GM12878 (cell line): Measurements from ENCODE around the gene PRPF6.

ENCODE experiments used
- CREB1 ChIP-seq: IDR thresholded peaks from 2 replicates; pipeline ENCODE4 v1.6.1; 2012; ENCODE audit warnings: low read depth, mild to moderate bottlenecking, inconsistent platforms
- EZH2 ChIP-seq: IDR thresholded peaks from 2 replicates; pipeline ENCODE4 v1.6.1; 2012; ENCODE audit warnings: low read depth, mild to moderate bottlenecking, control low read depth, inconsistent platforms, low read length, borderline replicate concordance; ENCODE audit not compliant: control insufficient read depth
- RAD21 ChIP-seq: IDR thresholded peaks from 2 replicates; pipeline ENCODE4 v1.6.1; 2011; ENCODE audit warnings: mild to moderate bottlenecking, low read depth, low read length, moderate library complexity; ENCODE audit not compliant: insufficient read depth
- TAF1 ChIP-seq: IDR thresholded peaks from 2 replicates; pipeline ENCODE4 v1.6.1; 2011; ENCODE audit warnings: mild to moderate bottlenecking, low read depth, low read length, borderline replicate concordance
- ZNF384 ChIP-seq: IDR thresholded peaks from 2 replicates; pipeline ENCODE4 v1.6.1; 2012; ENCODE audit warnings: low read depth, mild to moderate bottlenecking, low read length, improper control_type of control experiment, borderline replicate concordance

- TF ChIP-seq CREB1 (no peak), ZNF384 (no peak), RAD21 (no peak), EZH2 (no peak), TAF1 (no peak)
Observed at GRCh38 chr20:63970714-63971431, 10.1 kb upstream of the PRPF6 start.
